ENCODE measurements around the gene TTLL5. TPM values are rescaled to one million over a fixed set of nuclear protein-coding genes. Genes with fewer than 3 reads are reported as not detected.
A peak's percentile ranks its signal among the peaks of the same experiment; 100 is the strongest.

Gene TTLL5
- total and polyA plus RNA-seq, 2 donors (not counting 1 experiment from before 2014, with no cell fraction given): 16.1 to 23.8 TPM

DNA sequence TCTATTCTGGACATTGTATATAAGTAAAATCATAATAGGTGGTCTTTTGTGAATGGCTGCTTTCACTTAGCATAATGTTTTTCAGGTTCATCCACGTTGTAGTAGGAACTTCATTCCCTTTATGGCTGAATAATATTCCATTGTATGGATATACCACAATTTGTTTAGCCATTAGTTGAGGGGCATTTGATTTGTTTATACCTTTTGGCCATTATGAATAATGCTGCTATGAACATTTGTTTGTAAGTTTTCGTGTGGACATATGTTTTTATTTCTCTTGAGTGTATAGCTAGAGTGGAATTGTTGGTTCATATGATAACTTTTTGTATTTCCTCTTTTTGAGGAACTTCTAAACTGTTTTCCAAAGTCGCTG lies 123.3 kb downstream of the TTLL5 start:
- no peaks in the 10 kb centered on the region for H3K4me1 ChIP-seq (ENCODE audit: control insufficient read depth, extremely low read depth, insufficient read depth, low read length)
- no peak overlapping the region for H3K4me3 ChIP-seq (replicated peaks in 1 of 4; ENCODE audit: control extremely low read depth in 1 of 4, insufficient read depth in 1 of 4, low read depth in 3 of 4, low read length in 4 of 4)
- H3K9ac ChIP-seq (ENCODE audit: insufficient read depth, low read length): no peak overlapping the region
- no peaks in the 10 kb centered on the region for H3K79me2 ChIP-seq (ENCODE audit: control insufficient read depth, insufficient read depth, low read length)
- no peak overlapping the region for H3K27ac ChIP-seq (ENCODE audit: insufficient read depth, low read length)
- no peak for TF ChIP-seq EZH2 (IDR thresholded peaks at IDR 0.05; ENCODE audit: low read length, missing control alignments)
- TF ChIP-seq CTCF (conservative IDR thresholded peaks at IDR 0.05 in 1 of 2, IDR thresholded peaks at IDR 0.05 in 1 of 2; ENCODE audit: low read depth in 1 of 2, low read length in 2 of 2): no peak
- H3K9me3 ChIP-seq (ENCODE audit: control insufficient read depth, insufficient read depth, low read depth, low read length): no peaks in the 10 kb centered on the region
- DNase-seq (ENCODE audit: low read depth in 2 of 2): no peak
- no peaks in the 10 kb centered on the region for H3K27me3 ChIP-seq (ENCODE audit: control insufficient read depth, insufficient read depth, low read length)
- H3K36me3 ChIP-seq (ENCODE audit: control insufficient read depth, insufficient read depth, low read length): peaks cover 5% of the 10 kb centered on the region
- H2AFZ ChIP-seq (ENCODE audit: low read length): no peak overlapping the region
- H3K4me2 ChIP-seq (ENCODE audit: extremely low read depth, insufficient read depth, low read length): no peak overlapping the region
- no peaks in the 10 kb centered on the region for H4K20me1 ChIP-seq (ENCODE audit: control insufficient read depth, extremely low read depth, insufficient read depth, low read length)

DNA sequence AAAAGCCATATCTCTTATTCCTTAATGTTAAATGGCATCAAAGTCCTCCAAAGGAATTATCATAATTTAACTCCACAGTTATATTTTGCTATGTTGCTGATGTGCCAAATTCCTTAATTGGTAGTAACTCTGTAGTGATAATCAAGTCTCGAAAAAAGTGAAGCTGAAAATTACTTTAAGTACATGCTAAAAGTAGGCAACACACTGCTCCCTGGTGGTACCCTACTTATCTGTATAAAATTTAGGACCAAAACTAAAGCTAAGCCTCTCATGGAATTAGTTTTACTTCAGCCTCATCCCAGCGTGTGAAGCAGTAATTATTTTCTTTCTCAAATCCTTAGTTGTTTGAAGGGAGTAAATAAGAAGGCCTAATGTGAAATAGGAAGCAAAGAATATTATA lies 132.8 kb downstream of the TTLL5 start:
- Histone ChIP-seq H3K9me3 (ENCODE audit: control insufficient read depth, insufficient read depth, low read depth, low read length) (no peaks in the 10 kb centered on the region), H3K36me3 (ENCODE audit: control insufficient read depth, insufficient read depth, low read length) (no peaks in the 10 kb centered on the region), H2AFZ (ENCODE audit: low read length) (no peak overlapping the region), H3K4me3 (replicated peaks in 1 of 4; ENCODE audit: control extremely low read depth in 1 of 4, insufficient read depth in 1 of 4, low read depth in 3 of 4, low read length in 4 of 4) (no peak overlapping the region), H3K9ac (ENCODE audit: insufficient read depth, low read length) (no peak overlapping the region), H3K27me3 (ENCODE audit: control insufficient read depth, insufficient read depth, low read length) (no peaks in the 10 kb centered on the region), H3K4me1 (ENCODE audit: control insufficient read depth, extremely low read depth, insufficient read depth, low read length) (no peaks in the 10 kb centered on the region), H3K27ac (ENCODE audit: insufficient read depth, low read length) (no peak overlapping the region), H4K20me1 (ENCODE audit: control insufficient read depth, extremely low read depth, insufficient read depth, low read length) (no peaks in the 10 kb centered on the region), H3K79me2 (ENCODE audit: control insufficient read depth, insufficient read depth, low read length) (no peaks in the 10 kb centered on the region), H3K4me2 (ENCODE audit: extremely low read depth, insufficient read depth, low read length) (no peak overlapping the region)
- peak in 1 of 2 donors; percentile 60 for DNase-seq (ENCODE audit: low read depth in 2 of 2)
- TF ChIP-seq CTCF (conservative IDR thresholded peaks at IDR 0.05 in 1 of 2, IDR thresholded peaks at IDR 0.05 in 1 of 2; ENCODE audit: low read depth in 1 of 2, low read length in 2 of 2) (peak; percentile 15 to 30), EZH2 (IDR thresholded peaks at IDR 0.05; ENCODE audit: low read length, missing control alignments) (no peak)

DNA sequence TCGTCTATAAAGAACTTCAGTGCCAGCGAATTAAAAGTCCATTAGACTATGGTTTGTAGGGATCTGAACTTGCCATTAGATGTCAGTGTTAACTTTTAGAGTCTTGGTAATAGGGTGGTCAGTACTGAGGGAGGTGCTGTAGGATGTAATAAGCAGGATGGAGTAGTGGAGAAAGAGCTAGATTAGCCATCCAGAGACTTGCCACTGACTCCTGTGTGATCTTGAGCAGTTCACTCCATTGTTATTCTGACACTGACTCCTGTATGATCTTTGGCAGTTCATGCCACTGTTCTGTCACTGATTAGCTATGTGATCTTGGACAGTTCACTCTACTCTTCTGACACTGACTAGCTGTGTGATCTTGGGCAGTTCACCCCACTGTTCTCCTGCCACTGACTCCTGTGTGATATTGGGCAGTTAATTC lies 133.6 kb downstream of the TTLL5 start:
- H3K9ac ChIP-seq (ENCODE audit: insufficient read depth, low read length): no peak overlapping the region
- no peaks in the 10 kb centered on the region for H3K79me2 ChIP-seq (ENCODE audit: control insufficient read depth, insufficient read depth, low read length)
- H3K36me3 ChIP-seq (ENCODE audit: control insufficient read depth, insufficient read depth, low read length): no peaks in the 10 kb centered on the region
- TF ChIP-seq CTCF (conservative IDR thresholded peaks at IDR 0.05 in 1 of 2, IDR thresholded peaks at IDR 0.05 in 1 of 2; ENCODE audit: low read depth in 1 of 2, low read length in 2 of 2): peak; percentile 54 to 65
- no peak for TF ChIP-seq EZH2 (IDR thresholded peaks at IDR 0.05; ENCODE audit: low read length, missing control alignments)
- no peaks in the 10 kb centered on the region for H3K27me3 ChIP-seq (ENCODE audit: control insufficient read depth, insufficient read depth, low read length)
- no peak overlapping the region for H2AFZ ChIP-seq (ENCODE audit: low read length)
- H3K4me1 ChIP-seq (ENCODE audit: control insufficient read depth, extremely low read depth, insufficient read depth, low read length): no peaks in the 10 kb centered on the region
- H4K20me1 ChIP-seq (ENCODE audit: control insufficient read depth, extremely low read depth, insufficient read depth, low read length): no peaks in the 10 kb centered on the region
- no peak overlapping the region for H3K27ac ChIP-seq (ENCODE audit: insufficient read depth, low read length)
- H3K4me2 ChIP-seq (ENCODE audit: extremely low read depth, insufficient read depth, low read length): no peak overlapping the region
- H3K4me3 ChIP-seq (replicated peaks in 1 of 4; ENCODE audit: control extremely low read depth in 1 of 4, insufficient read depth in 1 of 4, low read depth in 3 of 4, low read length in 4 of 4): no peak overlapping the region
- H3K9me3 ChIP-seq (ENCODE audit: control insufficient read depth, insufficient read depth, low read depth, low read length): no peaks in the 10 kb centered on the region
- DNase-seq (ENCODE audit: low read depth in 2 of 2): peak; percentile 68 to 87
